ENCODE data around the gene UBE2V1.

UBE2V1 gene

GRCh38 chr20:50121858-50122271 lies 8.9 kb upstream of the UBE2V1 start:
- no peaks in the 10 kb centered on the region for H3K27me3 ChIP-seq (ENCODE audit: insufficient read depth, poor library complexity, severe bottlenecking)
- TF ChIP-seq CTCF (IDR thresholded peaks at IDR 0.05; ENCODE audit: poor library complexity, severe bottlenecking) = no peak
- ATAC-seq (ENCODE audit: low read depth) = peak; percentile 54
- peak overlapping the region; percentile 4 for H3K27ac ChIP-seq (ENCODE audit: poor library complexity, severe bottlenecking)
- peak; percentile 78 for DNase-seq (ENCODE audit: low spot score)
- peaks cover 3% of the 10 kb centered on the region for H3K4me1 ChIP-seq (ENCODE audit: insufficient read depth, poor library complexity, severe bottlenecking)
- H3K36me3 ChIP-seq (ENCODE audit: low read depth) = peaks cover 43% of the 10 kb centered on the region
- no peak overlapping the region for H3K4me3 ChIP-seq (ENCODE audit: severe bottlenecking)
- no peaks in the 10 kb centered on the region for H3K9me3 ChIP-seq (ENCODE audit: severe bottlenecking)

GRCh38 chr20:50120935-50121693 lies 8.2 kb upstream of the UBE2V1 start:
- H3K27me3 ChIP-seq (ENCODE audit: insufficient read depth, poor library complexity, severe bottlenecking) = no peaks in the 10 kb centered on the region
- H3K36me3 ChIP-seq (ENCODE audit: low read depth) = peaks cover 35% of the 10 kb centered on the region
- TF ChIP-seq CTCF (IDR thresholded peaks at IDR 0.05; ENCODE audit: poor library complexity, severe bottlenecking) = peak; percentile 100
- DNase-seq (ENCODE audit: low spot score) (peak; percentile 91), ATAC-seq (ENCODE audit: low read depth) (peak; percentile 83)
- H3K27ac ChIP-seq (ENCODE audit: poor library complexity, severe bottlenecking) = peak overlapping the region; percentile 4
- H3K4me1 ChIP-seq (ENCODE audit: insufficient read depth, poor library complexity, severe bottlenecking) = peaks cover 6% of the 10 kb centered on the region
- no peak overlapping the region for H3K4me3 ChIP-seq (ENCODE audit: severe bottlenecking)
- no peaks in the 10 kb centered on the region for H3K9me3 ChIP-seq (ENCODE audit: severe bottlenecking)

GRCh38 chr20:50118203-50118602 lies 5.3 kb upstream of the UBE2V1 start:
- no peak for TF ChIP-seq CTCF (IDR thresholded peaks at IDR 0.05; ENCODE audit: poor library complexity, severe bottlenecking)
- Histone ChIP-seq H3K4me1 (ENCODE audit: insufficient read depth, poor library complexity, severe bottlenecking) (peaks cover 13% of the 10 kb centered on the region), H3K9me3 (ENCODE audit: severe bottlenecking) (no peaks in the 10 kb centered on the region), H3K27ac (ENCODE audit: poor library complexity, severe bottlenecking) (no peak overlapping the region), H3K27me3 (ENCODE audit: insufficient read depth, poor library complexity, severe bottlenecking) (no peaks in the 10 kb centered on the region), H3K4me3 (ENCODE audit: severe bottlenecking) (no peak overlapping the region), H3K36me3 (ENCODE audit: low read depth) (peaks cover 8% of the 10 kb centered on the region; the same call in 1 of the 2 replicates)
- DNase-seq (ENCODE audit: low spot score) = no peak
- no peak for ATAC-seq (ENCODE audit: low read depth)

- Histone ChIP-seq H3K27me3 (ENCODE audit: insufficient read depth, poor library complexity, severe bottlenecking) (no peaks in the 10 kb centered on the region), H3K36me3 (ENCODE audit: low read depth) (no peaks in the 10 kb centered on the region; the same call in 1 of the 2 replicates), H3K27ac (ENCODE audit: poor library complexity, severe bottlenecking) (peak overlapping the region; percentile 26), H3K9me3 (ENCODE audit: severe bottlenecking) (no peaks in the 10 kb centered on the region), H3K4me3 (ENCODE audit: severe bottlenecking) (peak overlapping the region; percentile 35), H3K4me1 (ENCODE audit: insufficient read depth, poor library complexity, severe bottlenecking) (peaks cover 17% of the 10 kb centered on the region)
- DNase-seq (ENCODE audit: low spot score) (peak; percentile 62), ATAC-seq (ENCODE audit: low read depth) (no peak)
- no peak for TF ChIP-seq CTCF (IDR thresholded peaks at IDR 0.05; ENCODE audit: poor library complexity, severe bottlenecking)
Observed at GRCh38 chr20:50116368-50116999, 3.5 kb upstream of the UBE2V1 start.
